HG02571 (cell line): Measurements from ENCODE around the gene S1PR5.
A peak's percentile ranks its signal among the peaks of the same experiment; 100 is the strongest.

Experiments
- ATAC-seq: cut with Tn5 transposase; IDR thresholded peaks from one replicate; pipeline ENCODE4 v1.9.1; 2021; ENCODE audit warnings: mild to moderate bottlenecking, moderate library complexity; ENCODE audit not compliant: unreplicated experiment

S1PR5 gene

GRCh38 chr19:10516671-10517286, 468 bp downstream of the S1PR5 start:
- ATAC-seq: no peak

GRCh38 chr19:10516064-10516385, 1.2 kb downstream of the S1PR5 start:
- no peak for ATAC-seq

GRCh38 chr19:10514211-10515145, 2.8 kb downstream of the S1PR5 start:
- ATAC-seq: no peak

- ATAC-seq: no peak
These were observed 4.0 kb downstream of the S1PR5 start for GRCh38 chr19:10513223-10513622.

GRCh38 chr19:10510301-10510802, 6.9 kb downstream of the S1PR5 start:
- no peak for ATAC-seq

- no peak for ATAC-seq
These were observed 8.5 kb downstream of the S1PR5 start for GRCh38 chr19:10508707-10509106.

GRCh38 chr19:10508036-10508435, 9.2 kb downstream of the S1PR5 start:
- ATAC-seq: no peak

GRCh38 chr19:10505583-10506229, 11.5 kb downstream of the S1PR5 start:
- ATAC-seq: no peak

GRCh38 chr19:10503002-10503789, 14.1 kb downstream of the S1PR5 start, which contains the start of gene KEAP1:
TSS of gene KEAP1 (minus strand) at chr19:10503356. CDS start at chr19:10500033, 3,323 bp downstream.
- ATAC-seq: peak; percentile 15

- ATAC-seq: peak; percentile 80
These were observed 14.7 kb downstream of the S1PR5 start for GRCh38 chr19:10502524-10503001.

GRCh38 chr19:10501971-10502523, 15.2 kb downstream of the S1PR5 start:
- peak; percentile 43 for ATAC-seq

- no peak for ATAC-seq
These were observed 17.0 kb downstream of the S1PR5 start for GRCh38 chr19:10500247-10500592.

GRCh38 chr19:10499550-10500246, 17.5 kb downstream of the S1PR5 start:
- no peak for ATAC-seq

- ATAC-seq: no peak
These were observed 19.9 kb downstream of the S1PR5 start for GRCh38 chr19:10497371-10497770.

GRCh38 chr19:10491472-10492047, 25.7 kb downstream of the S1PR5 start:
- no peak for ATAC-seq

GRCh38 chr19:10486551-10486950, 30.7 kb downstream of the S1PR5 start:
- ATAC-seq: no peak

- no peak for ATAC-seq
These were observed 38.3 kb downstream of the S1PR5 start for GRCh38 chr19:10478903-10479384.

- no peak for ATAC-seq
These were observed 38.8 kb downstream of the S1PR5 start for GRCh38 chr19:10478476-10478875.

- ATAC-seq: no peak
These were observed 42.2 kb downstream of the S1PR5 start for GRCh38 chr19:10474962-10475451.
